HepG2 (cell line): ENCODE results near the gene CHPF.

Experiments used
- JUN ChIP-seq: sonication (generic); formaldehyde crosslinking; IDR thresholded peaks from 2 replicates; pipeline ENCODE4 v1.4.0; 2020; ENCODE audit warnings: mild to moderate bottlenecking, missing genetic modification reagents
- TAF1 ChIP-seq: sonication (generic); formaldehyde crosslinking; IDR thresholded peaks from 2 replicates; pipeline ENCODE4 v1.4.0; 2020; ENCODE audit warnings: missing genetic modification reagents
- ZNF777 ChIP-seq: sonication (generic); formaldehyde crosslinking; IDR thresholded peaks from 2 replicates; pipeline ENCODE4 v1.4.0; 2020; ENCODE audit warnings: missing genetic modification reagents
- ZNF891 ChIP-seq: sonication (generic); formaldehyde crosslinking; IDR thresholded peaks from 2 replicates; pipeline ENCODE4 v1.5.0; 2020; ENCODE audit warnings: mild to moderate bottlenecking, missing genetic modification reagents

GRCh38 chr2:219493086-219493485, 50.5 kb downstream of the CHPF start:
- TF ChIP-seq JUN (CRISPR knock-in tag) (no peak), ZNF891 (CRISPR knock-in tag) (no peak), TAF1 (CRISPR knock-in tag) (no peak), ZNF777 (no peak)
